Activated naive CD4-positive, alpha-beta T cell treated with Interleukin-2 at 50 U/mL for 16 hours (primary cell): ENCODE measurements around the gene ASB8.

Experiments
- DNase-seq: peaks from one replicate; pipeline ENCODE4 v3.0.0-alpha.2; 2020

ASB8 gene, protein sequence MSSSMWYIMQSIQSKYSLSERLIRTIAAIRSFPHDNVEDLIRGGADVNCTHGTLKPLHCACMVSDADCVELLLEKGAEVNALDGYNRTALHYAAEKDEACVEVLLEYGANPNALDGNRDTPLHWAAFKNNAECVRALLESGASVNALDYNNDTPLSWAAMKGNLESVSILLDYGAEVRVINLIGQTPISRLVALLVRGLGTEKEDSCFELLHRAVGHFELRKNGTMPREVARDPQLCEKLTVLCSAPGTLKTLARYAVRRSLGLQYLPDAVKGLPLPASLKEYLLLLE

DNA sequence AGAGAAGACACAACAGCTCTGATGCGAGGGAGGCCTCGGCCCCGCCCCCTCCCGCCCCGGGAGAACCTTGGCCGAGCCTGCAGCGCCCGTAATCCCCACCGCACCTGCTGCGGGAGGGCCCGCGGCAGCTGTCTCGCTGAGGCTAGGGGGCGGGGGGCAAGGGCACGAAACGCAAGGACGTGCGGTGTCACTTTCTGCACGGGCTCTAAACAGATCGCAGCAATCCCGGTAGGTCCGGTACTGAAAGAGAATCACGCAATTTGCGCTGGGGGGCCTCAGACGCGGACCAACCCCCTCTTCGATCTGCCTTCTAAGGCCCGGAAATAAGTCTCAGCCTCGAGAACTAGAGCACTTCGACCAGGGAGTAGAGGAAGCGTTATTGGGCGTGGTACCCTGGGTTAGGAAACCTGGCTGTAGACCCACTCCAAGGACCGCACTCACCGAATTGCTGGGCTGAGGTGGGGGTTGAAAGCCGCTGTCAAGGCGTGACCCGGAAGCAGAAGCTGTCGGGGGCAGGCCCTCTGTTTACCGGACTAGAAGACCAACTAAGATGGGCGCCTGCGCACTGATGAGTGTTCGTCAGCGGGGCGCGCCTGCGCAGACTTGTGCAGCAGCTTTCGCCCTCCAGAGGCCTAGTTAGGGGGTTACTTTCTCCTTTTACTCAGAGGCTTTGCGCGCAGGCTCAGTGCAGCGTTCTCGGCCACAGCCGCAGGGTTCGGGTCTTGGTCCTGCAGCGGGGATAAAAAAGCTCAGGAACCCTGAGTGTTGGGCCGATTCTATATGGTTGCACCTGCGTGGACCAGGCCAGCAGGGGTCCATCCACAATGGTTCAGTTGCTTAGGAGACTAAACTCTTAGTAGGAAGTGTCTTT lies at the start of gene ASB8:
Gene ASB8 (minus strand): TSS at position 498 of the 871 bp plus-strand sequence. CDS start 4,019 bp downstream, outside the sequence.
- DNase-seq: peak; percentile 100

DNA sequence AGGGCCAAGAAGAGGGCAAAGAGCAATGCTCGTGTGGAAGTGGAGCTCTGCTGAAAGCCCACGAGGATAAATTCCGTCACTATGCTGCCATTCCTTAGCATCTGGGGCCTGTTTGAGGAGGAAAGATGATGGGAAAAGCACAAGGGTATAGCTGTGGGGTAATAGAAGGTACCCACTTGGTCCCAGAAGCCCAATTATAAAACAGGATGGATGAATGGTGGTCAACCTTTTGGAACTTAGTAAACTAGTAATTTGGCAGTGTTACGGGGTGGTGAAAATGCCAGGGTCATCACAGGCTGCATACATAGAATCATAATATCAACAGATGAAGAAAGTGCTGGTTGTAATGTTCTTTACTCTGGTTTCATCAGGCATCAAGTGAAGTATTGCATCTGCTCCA lies 45.9 kb upstream of the ASB8 start, which contains the start of gene OR10AD1:
Gene OR10AD1 (minus strand): TSS at position 101 of the 400 bp plus-strand sequence. CDS start 0 bp downstream, at position 101.
- no peak for DNase-seq

- DNase-seq: no peak
Observed at GRCh38 chr12:48202766-48203165, 45.5 kb upstream of the ASB8 start.

- DNase-seq: no peak
Observed at GRCh38 chr12:48201516-48201915, 44.2 kb upstream of the ASB8 start.

DNA sequence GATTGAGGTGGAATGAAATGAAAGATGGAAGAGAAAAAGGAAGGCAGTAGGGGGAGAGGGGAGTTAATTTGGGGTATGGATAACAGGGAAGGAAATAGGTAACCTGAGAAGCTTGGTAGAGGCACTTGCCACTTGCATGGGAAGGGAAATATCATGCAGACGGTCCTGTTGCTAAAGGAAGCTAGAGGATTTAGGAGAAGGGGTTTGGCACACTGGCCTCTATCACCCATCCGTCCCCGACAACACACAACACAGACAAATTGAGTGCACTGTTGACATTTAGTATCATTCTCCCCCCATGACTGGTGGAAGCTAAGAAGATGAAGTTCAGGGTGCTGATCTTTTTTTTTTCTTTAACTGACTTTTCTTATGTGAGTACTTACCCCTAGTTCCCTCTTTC lies 43.8 kb upstream of the ASB8 start:
- DNase-seq: no peak

GRCh38 chr12:48199774-48200221 lies 42.5 kb upstream of the ASB8 start:
- no peak for DNase-seq

- no peak for DNase-seq
Observed at GRCh38 chr12:48198985-48199384, 41.7 kb upstream of the ASB8 start.

DNA sequence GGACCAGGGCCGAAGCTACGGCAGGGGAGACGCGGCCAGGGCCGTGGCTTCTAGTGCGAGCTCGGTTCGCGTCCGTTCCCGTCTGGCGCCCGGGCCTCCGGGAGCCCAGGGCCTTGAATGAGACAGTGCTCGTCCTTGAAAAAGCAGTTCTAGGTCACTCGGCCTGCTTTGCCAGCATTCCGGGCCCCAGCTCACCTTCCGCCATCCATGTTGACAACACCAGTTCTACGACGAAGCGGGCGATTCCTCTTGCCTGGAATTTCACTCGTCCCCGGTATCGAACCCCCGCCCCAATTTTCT lies 41.3 kb upstream of the ASB8 start:
- no peak for DNase-seq

GRCh38 chr12:48197971-48198671 lies 40.8 kb upstream of the ASB8 start:
- peak; percentile 91 for DNase-seq

DNA sequence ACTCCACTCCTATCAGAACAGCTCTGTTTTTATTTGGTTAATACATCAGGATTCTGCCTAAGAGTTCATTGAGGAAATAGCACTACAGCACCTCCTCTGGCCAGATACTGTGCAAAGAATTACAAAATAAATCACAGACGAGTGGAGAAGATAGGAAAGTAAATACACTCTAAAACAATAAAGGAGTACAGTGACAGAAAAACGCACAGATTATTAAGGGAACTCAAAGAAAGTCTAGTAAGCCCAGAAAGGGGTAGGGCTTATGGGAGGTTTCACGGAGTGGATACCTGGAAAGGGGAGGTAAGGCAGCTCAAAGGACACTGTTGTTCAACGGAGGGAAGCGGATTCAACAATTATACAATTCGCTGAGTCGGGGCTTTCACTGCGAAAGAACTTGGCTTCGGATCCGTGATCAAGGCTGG lies 40.2 kb upstream of the ASB8 start:
- no peak for DNase-seq

- DNase-seq: no peak
Observed at GRCh38 chr12:48194799-48195201, 37.5 kb upstream of the ASB8 start.

- no peak for DNase-seq
Observed at GRCh38 chr12:48193623-48194022, 36.3 kb upstream of the ASB8 start.

GRCh38 chr12:48192861-48193260 lies 35.5 kb upstream of the ASB8 start:
- no peak for DNase-seq

DNA sequence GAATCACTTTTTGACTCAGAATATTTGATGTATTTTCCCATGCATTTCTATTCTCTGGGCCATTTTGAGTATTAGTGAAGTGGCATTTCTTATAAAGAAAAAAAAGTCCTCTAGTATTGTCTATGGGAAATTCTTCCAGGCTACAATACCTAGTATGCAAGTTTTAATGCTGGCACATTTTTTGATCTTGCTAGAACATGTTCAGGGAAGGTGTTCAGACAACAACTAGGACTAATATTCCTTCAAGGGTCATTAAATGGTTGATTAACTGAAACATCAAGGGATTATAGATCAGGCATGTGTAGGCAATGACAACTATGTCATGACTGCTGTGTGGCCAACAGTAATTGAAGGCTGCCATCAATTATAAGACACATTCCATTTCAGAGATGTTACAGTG lies 33.8 kb upstream of the ASB8 start:
- DNase-seq: no peak

DNA sequence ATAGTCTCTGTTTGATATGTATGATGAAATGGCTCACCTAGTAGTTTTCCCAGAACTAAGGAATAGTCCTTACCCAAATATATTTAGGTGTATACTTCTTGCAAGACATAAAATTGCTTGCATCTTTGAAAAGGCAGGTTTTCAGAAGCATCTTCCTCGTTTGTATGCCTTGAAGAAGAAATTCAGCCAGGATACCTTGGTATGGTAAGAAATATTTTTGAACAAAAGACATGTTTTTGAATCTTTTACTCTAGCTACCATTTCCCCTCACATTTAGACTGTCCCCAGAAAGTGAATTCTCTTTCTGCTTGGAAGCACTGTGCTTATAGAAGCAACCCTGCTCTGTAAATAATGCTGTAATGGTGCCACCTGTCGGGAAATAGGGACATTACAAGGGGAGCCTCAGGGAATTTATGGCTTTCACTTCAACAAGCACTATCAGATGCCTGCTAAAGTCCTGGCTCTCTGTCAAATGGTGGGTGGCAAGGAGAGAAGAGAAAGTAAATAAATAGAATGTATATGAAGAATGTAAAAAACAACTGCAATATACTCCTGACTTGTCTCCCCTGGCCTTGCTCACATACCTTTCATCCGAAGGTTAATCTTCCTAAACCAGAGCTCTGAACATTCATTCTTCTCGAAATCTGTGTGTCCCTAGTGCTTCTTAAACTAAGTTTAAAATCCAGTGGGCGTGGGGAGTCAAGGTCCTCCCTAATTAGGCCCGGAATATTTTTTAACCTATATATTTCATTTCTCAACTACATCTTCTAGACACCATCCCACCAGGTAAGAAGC lies 32.2 kb upstream of the ASB8 start:
- peak; percentile 73 for DNase-seq

- no peak for DNase-seq
Observed at GRCh38 chr12:48187916-48188695, 30.8 kb upstream of the ASB8 start.

GRCh38 chr12:48185181-48185919 lies 28.0 kb upstream of the ASB8 start:
- DNase-seq: no peak

DNA sequence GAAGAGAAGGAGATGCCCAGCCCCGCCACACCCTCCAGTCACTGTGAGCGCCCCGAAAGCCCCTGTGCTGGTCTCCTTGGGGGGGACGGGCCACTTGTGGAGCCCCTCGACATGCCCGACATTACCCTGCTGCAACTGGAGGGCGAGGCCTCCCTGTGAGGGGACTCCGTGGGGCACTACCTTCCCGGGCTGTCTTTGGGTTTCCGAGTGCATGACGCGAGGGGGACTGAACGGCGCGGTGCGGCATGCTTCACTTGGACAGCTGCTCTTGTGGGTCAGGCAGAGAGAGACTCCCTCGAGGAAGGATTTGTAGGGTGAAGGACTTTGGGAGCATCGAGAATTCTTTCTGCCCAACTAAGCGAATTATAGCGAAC lies 27.2 kb upstream of the ASB8 start:
- DNase-seq: no peak

- DNase-seq: peak; percentile 20
Observed at GRCh38 chr12:48183876-48184548, 26.7 kb upstream of the ASB8 start.

GRCh38 chr12:48183091-48183875 lies 26.0 kb upstream of the ASB8 start, which contains the start of gene CCDC184:
TSS of gene CCDC184 (plus strand) at chr12:48183644. CDS start at chr12:48184123, 479 bp downstream.
- peak; percentile 75 for DNase-seq
